CD14-positive monocyte (primary cell): ENCODE data around the gene EIF4E2. TPM values are rescaled to one million over a fixed set of nuclear protein-coding genes. Genes with fewer than 3 reads are reported as not detected.

ENCODE experiments used
- DNase-seq, 3 donors: peaks; one replicate each; pipeline ENCODE4 v3.0.0-alpha.2; 2011 to 2022
- H2AFZ ChIP-seq: 2 replicates; pipeline ENCODE4 v1.6.0; 2012; ENCODE audit warnings: mild to moderate bottlenecking, low read depth, low read length, inconsistent platforms; ENCODE audit not compliant: insufficient read depth, poor library complexity, severe bottlenecking
- H3K27ac ChIP-seq, 2 donors: 1 replicate in 1 of 2; 2 replicates in 1 of 2; pipeline ENCODE4 v1.5.1; 2012 to 2013; ENCODE audit warnings: low read length in 2 of 2, control low read depth in 1 of 2, inconsistent platforms in 1 of 2, low read depth in 1 of 2, mild to moderate bottlenecking in 1 of 2
- H3K27me3 ChIP-seq, 2 donors: one replicate each; pipeline versions ENCODE4 v1.6.0 to v1.6.1; 2011 to 2013; ENCODE audit warnings: low read length in 2 of 2; ENCODE audit not compliant: control insufficient read depth in 2 of 2, insufficient read depth in 2 of 2
- H3K36me3 ChIP-seq, 2 donors: replicated peaks in 1 of 2; 1 replicate in 1 of 2; 2 replicates in 1 of 2; pipeline versions ENCODE4 v1.5.1 to v1.6.1; 2012 to 2013; ENCODE audit warnings: low read length in 2 of 2, control low read depth in 1 of 2, inconsistent platforms in 1 of 2, mild to moderate bottlenecking in 1 of 2; ENCODE audit not compliant: insufficient read depth in 2 of 2, control insufficient read depth in 1 of 2
- H3K4me1 ChIP-seq, 2 donors: 1 replicate in 1 of 2; 2 replicates in 1 of 2; pipeline versions ENCODE4 v1.5.1 to v1.6.1; 2012 to 2013; ENCODE audit warnings: low read length in 2 of 2, control low read depth in 1 of 2, inconsistent platforms in 1 of 2, mild to moderate bottlenecking in 1 of 2, moderate library complexity in 1 of 2; ENCODE audit not compliant: insufficient read depth in 2 of 2, control insufficient read depth in 1 of 2
- H3K4me2 ChIP-seq: replicated peaks from 2 replicates; pipeline ENCODE3; 2012; ENCODE audit warnings: low read length, moderate library complexity, mild to moderate bottlenecking; ENCODE audit not compliant: poor library complexity, severe bottlenecking; ENCODE audit errors: extremely low read depth
- H3K4me3 ChIP-seq, 3 experiments: fragments of 200-600 bp in 1 of 3; sonication (generic) in 1 of 3; replicated peaks in 1 of 3; 1 replicate in 2 of 3; 2 replicates in 1 of 3; pipeline ENCODE4 v1.5.1; 2011 to 2013; ENCODE audit warnings: low read length in 3 of 3, mild to moderate bottlenecking in 3 of 3, control low read depth in 2 of 3, low read depth in 2 of 3, inconsistent platforms in 1 of 3, moderate library complexity in 1 of 3
- H3K79me2 ChIP-seq: 2 replicates; pipeline ENCODE4 v1.6.0; 2012; ENCODE audit warnings: mild to moderate bottlenecking, control low read depth, inconsistent platforms, low read length, moderate library complexity; ENCODE audit not compliant: insufficient read depth
- H3K9ac ChIP-seq: 2 replicates; pipeline ENCODE4 v1.6.0; 2017; ENCODE audit warnings: low read length, mild to moderate bottlenecking; ENCODE audit not compliant: insufficient read depth, poor library complexity, severe bottlenecking
- H3K9me3 ChIP-seq, 2 donors: replicated peaks in 1 of 2; 1 replicate in 1 of 2; 2 replicates in 1 of 2; pipeline versions ENCODE4 v1.5.1 to v1.6.1; 2012 to 2013; ENCODE audit warnings: low read length in 2 of 2, control low read depth in 1 of 2; ENCODE audit not compliant: control insufficient read depth in 1 of 2, insufficient read depth in 1 of 2
- H4K20me1 ChIP-seq: 2 replicates; pipeline ENCODE4 v1.6.0; 2012; ENCODE audit warnings: mild to moderate bottlenecking, low read length, control low read depth, moderate library complexity; ENCODE audit not compliant: insufficient read depth
- H3K27ac Mint-ChIP-seq, 7 donors: one replicate each; pipeline ENCODE4 v1.8.0; 2020; ENCODE audit warnings: mild to moderate bottlenecking in 7 of 7, mixed read lengths in 7 of 7, moderate library complexity in 6 of 7, inconsistent platforms in 2 of 7
- H3K27me3 Mint-ChIP-seq, 3 donors: one replicate each; pipeline ENCODE4 v1.8.0; 2021 to 2022; ENCODE audit warnings: low read depth in 3 of 3, mild to moderate bottlenecking in 3 of 3, mixed read lengths in 3 of 3, moderate library complexity in 3 of 3, inconsistent platforms in 1 of 3
- H3K36me3 Mint-ChIP-seq, 2 donors: one replicate each; pipeline ENCODE4 v1.8.0; 2020; ENCODE audit warnings: mixed read lengths in 2 of 2, inconsistent platforms in 1 of 2, mild to moderate bottlenecking in 1 of 2
- H3K4me1 Mint-ChIP-seq: one replicate; pipeline ENCODE4 v1.8.0; 2020; ENCODE audit warnings: mild to moderate bottlenecking, mixed read lengths
- H3K4me3 Mint-ChIP-seq, 2 donors: one replicate each; pipeline ENCODE4 v1.8.0; 2020; ENCODE audit warnings: mild to moderate bottlenecking in 2 of 2, mixed read lengths in 2 of 2, moderate library complexity in 1 of 2
- H3K9me3 Mint-ChIP-seq, 7 donors: one replicate each; pipeline ENCODE4 v1.8.0; 2020 to 2022; ENCODE audit warnings: mixed read lengths in 7 of 7, mild to moderate bottlenecking in 6 of 7, moderate library complexity in 6 of 7, inconsistent platforms in 2 of 7
- WGBS: methylation state at CpG from one replicate; pipeline ENCODE4 v1.1.5; 2013; ENCODE audit warnings: missing lambda C conversion rate; ENCODE audit not compliant: insufficient coverage; 5-methylcytosine and 5-hydroxymethylcytosine counted together
- intact Hi-C, 2 donors: fragments of 100-400 bp; cut with micrococcal nuclease; formaldehyde crosslinking; loops; one replicate each; pipeline versions ENCODE4 v1.15.0 to v1.15.1; 2023
- polyA plus RNA-seq, 3 donors: library from polyadenylated mRNA; depleted of rRNA in 1 of 3; unstranded in 2 of 3; stranded (reverse) in 1 of 3; fragments of 300-500 nt in 2 of 3; fragments of >200 nt in 1 of 3; fragmentation: Illumina TruSeq in 2 of 3; gene quantifications; 1 replicate in 2 of 3; 2 replicates in 1 of 3; pipeline ENCODE4 v1.2.3, GENCODE V29; 2012 to 2021
- TF ChIP-seq, protein P1 (sequence below): fragments of 200-600 bp; IDR thresholded peaks from one replicate; pipeline ENCODE4 v1.8.0; 2022; ENCODE audit warnings: antibody characterized with exemption, mild to moderate bottlenecking

EIF4E2 gene
- polyA plus RNA-seq, 3 donors, result 67.2 to 213 (median 188) TPM

DNA sequence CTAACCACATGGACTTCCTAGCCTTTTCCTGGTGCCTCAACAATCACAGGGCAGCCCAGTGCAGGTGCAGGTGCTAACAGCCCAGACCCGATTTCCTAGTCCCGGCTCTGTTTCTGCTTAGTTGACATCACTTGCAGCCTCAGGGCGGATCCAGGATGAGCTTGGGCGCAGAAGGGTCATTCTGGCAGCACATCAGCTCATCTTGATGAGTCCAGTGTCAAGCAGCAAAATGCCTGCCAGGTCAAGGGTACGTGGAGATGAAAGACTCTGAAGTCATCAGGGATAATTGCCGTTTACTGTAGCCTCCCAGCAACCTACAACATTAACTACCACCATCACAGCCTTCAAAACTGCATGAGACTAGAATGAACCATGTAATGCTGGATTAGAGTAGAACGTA, 43.5 kb downstream of the EIF4E2 start:
- Histone ChIP-seq H4K20me1 (no peaks in the 10 kb centered on the region), H3K79me2 (no peaks in the 10 kb centered on the region), H3K36me3 (no peaks in the 10 kb centered on the region), H3K27ac (no peak overlapping the region), H3K27me3 (no peaks in the 10 kb centered on the region), H3K4me3 (no peak overlapping the region), H3K4me1 (no peaks in the 10 kb centered on the region), H2AFZ (no peak overlapping the region), H3K9me3 (no peaks in the 10 kb centered on the region), H3K9ac (no peak overlapping the region), H3K4me2 (no peak overlapping the region)
- WGBS, result 92% methylated on average over 5 of the region's 7 CpGs
- DNase-seq, result no peak
- H3K9me3 Mint-ChIP-seq, result no peaks in the 10 kb centered on the region
- H3K4me1 Mint-ChIP-seq, result no peaks in the 10 kb centered on the region
- H3K27me3 Mint-ChIP-seq, result peaks cover 0 to 2% (median 1%) of the 10 kb centered on the region in 3 donors
- TF ChIP-seq, protein P1, sequence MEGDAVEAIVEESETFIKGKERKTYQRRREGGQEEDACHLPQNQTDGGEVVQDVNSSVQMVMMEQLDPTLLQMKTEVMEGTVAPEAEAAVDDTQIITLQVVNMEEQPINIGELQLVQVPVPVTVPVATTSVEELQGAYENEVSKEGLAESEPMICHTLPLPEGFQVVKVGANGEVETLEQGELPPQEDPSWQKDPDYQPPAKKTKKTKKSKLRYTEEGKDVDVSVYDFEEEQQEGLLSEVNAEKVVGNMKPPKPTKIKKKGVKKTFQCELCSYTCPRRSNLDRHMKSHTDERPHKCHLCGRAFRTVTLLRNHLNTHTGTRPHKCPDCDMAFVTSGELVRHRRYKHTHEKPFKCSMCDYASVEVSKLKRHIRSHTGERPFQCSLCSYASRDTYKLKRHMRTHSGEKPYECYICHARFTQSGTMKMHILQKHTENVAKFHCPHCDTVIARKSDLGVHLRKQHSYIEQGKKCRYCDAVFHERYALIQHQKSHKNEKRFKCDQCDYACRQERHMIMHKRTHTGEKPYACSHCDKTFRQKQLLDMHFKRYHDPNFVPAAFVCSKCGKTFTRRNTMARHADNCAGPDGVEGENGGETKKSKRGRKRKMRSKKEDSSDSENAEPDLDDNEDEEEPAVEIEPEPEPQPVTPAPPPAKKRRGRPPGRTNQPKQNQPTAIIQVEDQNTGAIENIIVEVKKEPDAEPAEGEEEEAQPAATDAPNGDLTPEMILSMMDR, result no peak
- H3K4me3 Mint-ChIP-seq, result no peak overlapping the region
- H3K36me3 Mint-ChIP-seq, result no peaks in the 10 kb centered on the region
- H3K27ac Mint-ChIP-seq, result no peak overlapping the region
- intact Hi-C loops, result no loop called here

- no peaks in the 10 kb centered on the region for H3K36me3 ChIP-seq
- Mint-ChIP-seq H3K27ac (no peak overlapping the region), H3K4me1 (no peaks in the 10 kb centered on the region), H3K27me3 (peaks cover 0 to 2% (median 1%) of the 10 kb centered on the region in 3 donors), H3K36me3 (no peaks in the 10 kb centered on the region), H3K4me3 (no peak overlapping the region), H3K9me3 (no peaks in the 10 kb centered on the region)
- no peak overlapping the region for H3K4me3 ChIP-seq
- H2AFZ ChIP-seq, result no peak overlapping the region
- no peaks in the 10 kb centered on the region for H3K4me1 ChIP-seq
- H3K27me3 ChIP-seq, result no peaks in the 10 kb centered on the region
- no peak for DNase-seq
- H3K79me2 ChIP-seq, result no peaks in the 10 kb centered on the region
- WGBS, result 93% methylated on average over 4 of the region's 7 CpGs
- no peaks in the 10 kb centered on the region for H3K9me3 ChIP-seq
- H3K4me2 ChIP-seq, result no peak overlapping the region
- H3K27ac ChIP-seq, result no peak overlapping the region
- H3K9ac ChIP-seq, result no peak overlapping the region
- TF ChIP-seq, protein P1, result no peak
- intact Hi-C loops, result no loop called here
- no peaks in the 10 kb centered on the region for H4K20me1 ChIP-seq
Measured at GRCh38 chr2:232597362-232598079, 47.0 kb downstream of the EIF4E2 start.
